Measurements from ENCODE around the gene ZNF763.
"Not testable (repeated sequence)": the region's sequence is repeated elsewhere in the genome, so short reads cannot be mapped to it uniquely, and the experiment has no call there.

- TF ChIP-seq CTCF (conservative IDR thresholded peaks at IDR 0.05 in 1 of 2, IDR thresholded peaks at IDR 0.05 in 1 of 2; ENCODE audit: extremely low read depth in 1 of 2, insufficient read depth in 1 of 2, low read depth in 1 of 2, low read length in 2 of 2); EZH2 (IDR thresholded peaks at IDR 0.05; ENCODE audit: borderline replicate concordance, low read length): not testable (repeated sequence)
Observed at GRCh38 chr19:11938383-11938782, 26.5 kb upstream of the ZNF763 start.
